ENCODE measurements around the gene ARMC2. TPM values are rescaled to one million over a fixed set of nuclear protein-coding genes. Genes with fewer than 3 reads are reported as not detected.
"Not testable (repeated sequence)": the region's sequence is repeated elsewhere in the genome, so short reads cannot be mapped to it uniquely, and the experiment has no call there.

ARMC2 gene
- polyA plus RNA-seq, 2 donors, result 1.0 to 1.1 TPM

- Histone ChIP-seq H3K4me3 (ENCODE audit: low read depth in 1 of 2, low read length in 2 of 2) (no peak overlapping the region), H3K27ac (ENCODE audit: low read depth in 2 of 2, low read length in 1 of 2) (no peak overlapping the region), H3K27me3 (ENCODE audit: control insufficient read depth in 1 of 2, insufficient read depth in 2 of 2, low read length in 2 of 2) (no peaks in the 10 kb centered on the region), H3K36me3 (ENCODE audit: control insufficient read depth in 2 of 2, insufficient read depth in 2 of 2, low read length in 1 of 2) (no peaks in the 10 kb centered on the region), H3K4me1 (ENCODE audit: control insufficient read depth in 2 of 2, insufficient read depth in 2 of 2, low read length in 1 of 2) (no peaks in the 10 kb centered on the region), H3K9me3 (ENCODE audit: control insufficient read depth in 2 of 2, insufficient read depth in 1 of 2, low read depth in 1 of 2, low read length in 1 of 2) (no peaks in the 10 kb centered on the region)
- 91 to 97% methylated on average over 5 of the region's 5 CpGs for WGBS, 2 donors
These were observed 118.0 kb downstream of the ARMC2 start for GRCh38 chr6:108966251-108966650.

- Histone ChIP-seq H3K36me3 (ENCODE audit: control insufficient read depth in 2 of 2, insufficient read depth in 2 of 2, low read length in 1 of 2) (no peaks in the 10 kb centered on the region), H3K4me1 (ENCODE audit: control insufficient read depth in 2 of 2, insufficient read depth in 2 of 2, low read length in 1 of 2) (no peaks in the 10 kb centered on the region), H3K4me3 (ENCODE audit: low read depth in 1 of 2, low read length in 2 of 2) (no peak overlapping the region), H3K9me3 (ENCODE audit: control insufficient read depth in 2 of 2, insufficient read depth in 1 of 2, low read depth in 1 of 2, low read length in 1 of 2) (no peaks in the 10 kb centered on the region), H3K27me3 (ENCODE audit: control insufficient read depth in 1 of 2, insufficient read depth in 2 of 2, low read length in 2 of 2) (no peaks in the 10 kb centered on the region), H3K27ac (ENCODE audit: low read depth in 2 of 2, low read length in 1 of 2) (no peak overlapping the region)
- 61 to 64% methylated on average over 12 of the region's 12 CpGs for WGBS, 2 donors
These were observed 118.9 kb downstream of the ARMC2 start for GRCh38 chr6:108966855-108967755.

GRCh38 chr6:108968325-108969316, 120.4 kb downstream of the ARMC2 start:
- Histone ChIP-seq H3K4me1 (ENCODE audit: control insufficient read depth in 2 of 2, insufficient read depth in 2 of 2, low read length in 1 of 2) (no peaks in the 10 kb centered on the region), H3K9me3 (ENCODE audit: control insufficient read depth in 2 of 2, insufficient read depth in 1 of 2, low read depth in 1 of 2, low read length in 1 of 2) (no peaks in the 10 kb centered on the region), H3K4me3 (ENCODE audit: low read depth in 1 of 2, low read length in 2 of 2) (no peak overlapping the region), H3K27me3 (ENCODE audit: control insufficient read depth in 1 of 2, insufficient read depth in 2 of 2, low read length in 2 of 2) (no peaks in the 10 kb centered on the region), H3K27ac (ENCODE audit: low read depth in 2 of 2, low read length in 1 of 2) (no peak overlapping the region), H3K36me3 (ENCODE audit: control insufficient read depth in 2 of 2, insufficient read depth in 2 of 2, low read length in 1 of 2) (no peaks in the 10 kb centered on the region)
- WGBS, 2 donors, result 87 to 90% methylated on average over 14 of the region's 14 CpGs

- Histone ChIP-seq H3K27ac (ENCODE audit: low read depth in 2 of 2, low read length in 1 of 2) (no peak overlapping the region), H3K4me1 (ENCODE audit: control insufficient read depth in 2 of 2, insufficient read depth in 2 of 2, low read length in 1 of 2) (no peaks in the 10 kb centered on the region)
- 89% methylated on average over 2 of the region's 2 CpGs for WGBS, 2 donors
These were observed 121.6 kb downstream of the ARMC2 start for GRCh38 chr6:108969776-108970175.

GRCh38 chr6:108974201-108974600, 126.0 kb downstream of the ARMC2 start:
- H3K4me1 ChIP-seq (ENCODE audit: control insufficient read depth in 2 of 2, insufficient read depth in 2 of 2, low read length in 1 of 2), result no peaks in the 10 kb centered on the region
- WGBS, 2 donors, result 91 to 100% methylated on average over 1 of the region's 1 CpG

More at GRCh38 chr6:108969776-108970175, 121.6 kb downstream of the ARMC2 start:
- Histone ChIP-seq H3K4me3 (ENCODE audit: low read depth in 1 of 2, low read length in 2 of 2) (no peak overlapping the region), H3K36me3 (ENCODE audit: control insufficient read depth in 2 of 2, insufficient read depth in 2 of 2, low read length in 1 of 2) (no peaks in the 10 kb centered on the region), H3K27me3 (ENCODE audit: control insufficient read depth in 1 of 2, insufficient read depth in 2 of 2, low read length in 2 of 2) (no peaks in the 10 kb centered on the region), H3K9me3 (ENCODE audit: control insufficient read depth in 2 of 2, insufficient read depth in 1 of 2, low read depth in 1 of 2, low read length in 1 of 2) (no peaks in the 10 kb centered on the region)

GRCh38 chr6:108978638-108979037, 130.4 kb downstream of the ARMC2 start:
- H3K36me3 ChIP-seq (ENCODE audit: control insufficient read depth in 2 of 2, insufficient read depth in 2 of 2, low read length in 1 of 2); H3K9me3 ChIP-seq (ENCODE audit: control insufficient read depth in 2 of 2, insufficient read depth in 1 of 2, low read depth in 1 of 2, low read length in 1 of 2); H3K27ac ChIP-seq (ENCODE audit: low read depth in 2 of 2, low read length in 1 of 2); H3K4me3 ChIP-seq (ENCODE audit: low read depth in 1 of 2, low read length in 2 of 2); H3K4me1 ChIP-seq (ENCODE audit: control insufficient read depth in 2 of 2, insufficient read depth in 2 of 2, low read length in 1 of 2); H3K27me3 ChIP-seq (ENCODE audit: control insufficient read depth in 1 of 2, insufficient read depth in 2 of 2, low read length in 2 of 2): not testable (repeated sequence)
- 100% methylated on average over 1 of the region's 1 CpG for WGBS, 2 donors

More at GRCh38 chr6:108974201-108974600, 126.0 kb downstream of the ARMC2 start:
- no peaks in the 10 kb centered on the region for H3K27me3 ChIP-seq (ENCODE audit: control insufficient read depth in 1 of 2, insufficient read depth in 2 of 2, low read length in 2 of 2)
- H3K27ac ChIP-seq (ENCODE audit: low read depth in 2 of 2, low read length in 1 of 2), result no peak overlapping the region
- H3K36me3 ChIP-seq (ENCODE audit: control insufficient read depth in 2 of 2, insufficient read depth in 2 of 2, low read length in 1 of 2), result no peaks in the 10 kb centered on the region
- no peak overlapping the region for H3K4me3 ChIP-seq (ENCODE audit: low read depth in 1 of 2, low read length in 2 of 2)
- no peaks in the 10 kb centered on the region for H3K9me3 ChIP-seq (ENCODE audit: control insufficient read depth in 2 of 2, insufficient read depth in 1 of 2, low read depth in 1 of 2, low read length in 1 of 2)

GRCh38 chr6:108982154-108983113, 134.2 kb downstream of the ARMC2 start:
- H3K4me1 ChIP-seq (ENCODE audit: control insufficient read depth in 2 of 2, insufficient read depth in 2 of 2, low read length in 1 of 2), result no peaks in the 10 kb centered on the region
- H3K27ac ChIP-seq (ENCODE audit: low read depth in 2 of 2, low read length in 1 of 2), result no peak overlapping the region
- H3K4me3 ChIP-seq (ENCODE audit: low read depth in 1 of 2, low read length in 2 of 2), result no peak overlapping the region
- no peaks in the 10 kb centered on the region for H3K27me3 ChIP-seq (ENCODE audit: control insufficient read depth in 1 of 2, insufficient read depth in 2 of 2, low read length in 2 of 2)
- H3K9me3 ChIP-seq (ENCODE audit: control insufficient read depth in 2 of 2, insufficient read depth in 1 of 2, low read depth in 1 of 2, low read length in 1 of 2), result no peaks in the 10 kb centered on the region
- peaks cover 0 to 2% of the 10 kb centered on the region in 2 donors for H3K36me3 ChIP-seq (ENCODE audit: control insufficient read depth in 2 of 2, insufficient read depth in 2 of 2, low read length in 1 of 2)
- WGBS, 2 donors, result 90 to 91% methylated on average over 10 of the region's 10 CpGs

GRCh38 chr6:108983151-108983550, 134.9 kb downstream of the ARMC2 start:
- H3K4me3 ChIP-seq (ENCODE audit: low read depth in 1 of 2, low read length in 2 of 2), result no peak overlapping the region
- no peaks in the 10 kb centered on the region for H3K4me1 ChIP-seq (ENCODE audit: control insufficient read depth in 2 of 2, insufficient read depth in 2 of 2, low read length in 1 of 2)
- H3K36me3 ChIP-seq (ENCODE audit: control insufficient read depth in 2 of 2, insufficient read depth in 2 of 2, low read length in 1 of 2), result peaks cover 0 to 2% of the 10 kb centered on the region in 2 donors
- H3K27me3 ChIP-seq (ENCODE audit: control insufficient read depth in 1 of 2, insufficient read depth in 2 of 2, low read length in 2 of 2), result no peaks in the 10 kb centered on the region
- H3K9me3 ChIP-seq (ENCODE audit: control insufficient read depth in 2 of 2, insufficient read depth in 1 of 2, low read depth in 1 of 2, low read length in 1 of 2), result no peaks in the 10 kb centered on the region
- H3K27ac ChIP-seq (ENCODE audit: low read depth in 2 of 2, low read length in 1 of 2), result no peak overlapping the region
- WGBS, 2 donors, result 83 to 87% methylated on average over 1 of the region's 1 CpG

- Histone ChIP-seq H3K27ac (ENCODE audit: low read depth in 2 of 2, low read length in 1 of 2) (no peak overlapping the region), H3K27me3 (ENCODE audit: control insufficient read depth in 1 of 2, insufficient read depth in 2 of 2, low read length in 2 of 2) (no peaks in the 10 kb centered on the region), H3K9me3 (ENCODE audit: control insufficient read depth in 2 of 2, insufficient read depth in 1 of 2, low read depth in 1 of 2, low read length in 1 of 2) (no peaks in the 10 kb centered on the region), H3K36me3 (ENCODE audit: control insufficient read depth in 2 of 2, insufficient read depth in 2 of 2, low read length in 1 of 2) (peaks cover 2 to 10% of the 10 kb centered on the region in 2 donors), H3K4me1 (ENCODE audit: control insufficient read depth in 2 of 2, insufficient read depth in 2 of 2, low read length in 1 of 2) (no peaks in the 10 kb centered on the region), H3K4me3 (ENCODE audit: low read depth in 1 of 2, low read length in 2 of 2) (no peak overlapping the region)
These were observed 137.1 kb downstream of the ARMC2 start for GRCh38 chr6:108985301-108985700.

All from esophagus (tissue), 2 donors.